GM10248 (cell line): ENCODE measurements around the gene LRRN4CL.

Experiments
- CTCF ChIA-PET: fragments of 300-600 bp; sonication (Branson Sonifier 250); formaldehyde crosslinking; extraction: SDS; loops from one replicate; lab custom pipeline; 2021; ENCODE audit warnings: antibody characterized with exemption; lab: Yijun Ruan, JAX
- POLR2A ChIA-PET: fragments of 350-650 bp; sonication (Branson Sonifier 250); formaldehyde crosslinking; extraction: SDS; loops from one replicate; lab custom pipeline; 2020; ENCODE audit warnings: antibody characterized with exemption; lab: Yijun Ruan, JAX
- DNase-seq: peaks from one replicate; pipeline ENCODE4 v3.0.0; 2012; ENCODE audit errors: extremely low spot score
- TF ChIP-seq, protein P1 (sequence below): IDR thresholded peaks from 2 replicates; pipeline ENCODE4 v1.5.1; 2012; ENCODE audit warnings: mild to moderate bottlenecking, low read depth; ENCODE audit errors: extremely low read depth, missing control alignments, control extremely low read depth

The LRRN4CL gene

DNA sequence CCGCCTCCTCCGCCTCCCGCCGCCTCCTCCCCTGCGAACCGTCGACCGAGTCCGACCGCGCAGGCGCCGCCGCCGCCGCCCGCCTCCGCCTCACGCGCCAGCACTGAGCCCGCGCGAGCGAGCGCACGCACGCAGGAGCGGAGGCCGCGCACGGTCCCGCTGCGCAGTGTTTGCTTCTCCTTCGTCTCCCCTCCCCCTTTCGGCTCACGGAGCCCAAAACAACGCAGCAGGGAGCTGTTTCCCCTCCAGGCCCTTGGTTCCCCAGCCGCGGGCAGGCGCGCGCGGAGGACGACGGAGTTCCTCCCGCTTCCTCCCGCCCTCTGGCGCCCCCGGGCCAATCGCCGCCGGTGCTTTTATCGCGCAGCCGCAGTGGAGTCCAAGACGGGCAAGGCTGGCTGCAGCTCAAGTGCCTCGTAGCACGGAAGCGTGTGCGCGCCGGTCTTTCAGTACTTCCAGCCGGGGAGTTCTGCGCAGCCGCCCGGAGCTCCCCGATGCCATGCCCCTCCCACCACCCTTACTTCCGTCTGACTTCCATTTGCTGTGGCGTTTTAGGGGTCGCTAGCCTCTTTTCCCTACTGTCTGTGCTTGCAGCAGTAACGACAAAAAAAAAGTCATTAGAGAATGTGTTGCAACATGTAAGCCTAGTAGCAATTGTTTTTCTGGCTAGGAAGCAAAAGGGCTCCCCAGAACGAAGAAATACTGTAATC is 38.0 kb upstream of the LRRN4CL start, which contains the start of gene HNRNPUL2:
TSS of gene HNRNPUL2 (minus strand) at position 293 of the 707 bp plus-strand sequence. CDS start 301 bp downstream, outside the sequence.
- peak; percentile 98 for DNase-seq
- ChIA-PET POLR2A (interaction anchor here (0.6 to 2.1 kb wide), 14 partner anchors 13 to 153 kb away, joined by 3 to 21 read pairs (median 5); partner anchors contain the start of genes BSCL2, C11orf98, CSKMT and EEF1G), CTCF (interaction anchor here (1.0 to 5.7 kb wide), 8 partner anchors 12 to 154 kb away, joined by 3 to 24 read pairs (median 5); partner anchors contain the start of genes SLC3A2, TAF6L, TMEM179B and ZBTB3)
- TF ChIP-seq, protein P1, sequence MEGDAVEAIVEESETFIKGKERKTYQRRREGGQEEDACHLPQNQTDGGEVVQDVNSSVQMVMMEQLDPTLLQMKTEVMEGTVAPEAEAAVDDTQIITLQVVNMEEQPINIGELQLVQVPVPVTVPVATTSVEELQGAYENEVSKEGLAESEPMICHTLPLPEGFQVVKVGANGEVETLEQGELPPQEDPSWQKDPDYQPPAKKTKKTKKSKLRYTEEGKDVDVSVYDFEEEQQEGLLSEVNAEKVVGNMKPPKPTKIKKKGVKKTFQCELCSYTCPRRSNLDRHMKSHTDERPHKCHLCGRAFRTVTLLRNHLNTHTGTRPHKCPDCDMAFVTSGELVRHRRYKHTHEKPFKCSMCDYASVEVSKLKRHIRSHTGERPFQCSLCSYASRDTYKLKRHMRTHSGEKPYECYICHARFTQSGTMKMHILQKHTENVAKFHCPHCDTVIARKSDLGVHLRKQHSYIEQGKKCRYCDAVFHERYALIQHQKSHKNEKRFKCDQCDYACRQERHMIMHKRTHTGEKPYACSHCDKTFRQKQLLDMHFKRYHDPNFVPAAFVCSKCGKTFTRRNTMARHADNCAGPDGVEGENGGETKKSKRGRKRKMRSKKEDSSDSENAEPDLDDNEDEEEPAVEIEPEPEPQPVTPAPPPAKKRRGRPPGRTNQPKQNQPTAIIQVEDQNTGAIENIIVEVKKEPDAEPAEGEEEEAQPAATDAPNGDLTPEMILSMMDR: no peak

DNA sequence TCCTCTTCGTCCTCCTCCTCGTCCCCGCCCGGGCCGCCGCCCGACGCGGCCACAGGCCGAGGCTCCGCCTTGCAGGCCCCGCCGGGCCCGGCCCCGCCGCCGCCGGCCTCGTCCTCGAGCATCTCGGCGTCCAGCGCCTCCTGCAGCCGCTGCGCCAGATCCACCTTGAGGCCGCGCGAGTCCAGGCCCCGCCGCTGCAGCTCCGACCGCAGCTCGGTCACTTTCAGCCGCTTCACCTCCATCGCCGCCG is 37.5 kb upstream of the LRRN4CL start:
- POLR2A ChIA-PET: interaction anchor here (0.6 to 2.1 kb wide), 10 partner anchors 13 to 153 kb away, joined by 3 to 21 read pairs (median 6); partner anchors contain the start of genes C11orf98, CSKMT, EEF1G and POLR2G
- DNase-seq: no peak
- TF ChIP-seq, protein P1: no peak
- CTCF ChIA-PET: interaction anchor here (1.0 to 5.7 kb wide), 8 partner anchors 11 to 154 kb away, joined by 3 to 24 read pairs (median 5); partner anchors contain the start of genes SLC3A2, TAF6L, TMEM179B and ZBTB3

DNA sequence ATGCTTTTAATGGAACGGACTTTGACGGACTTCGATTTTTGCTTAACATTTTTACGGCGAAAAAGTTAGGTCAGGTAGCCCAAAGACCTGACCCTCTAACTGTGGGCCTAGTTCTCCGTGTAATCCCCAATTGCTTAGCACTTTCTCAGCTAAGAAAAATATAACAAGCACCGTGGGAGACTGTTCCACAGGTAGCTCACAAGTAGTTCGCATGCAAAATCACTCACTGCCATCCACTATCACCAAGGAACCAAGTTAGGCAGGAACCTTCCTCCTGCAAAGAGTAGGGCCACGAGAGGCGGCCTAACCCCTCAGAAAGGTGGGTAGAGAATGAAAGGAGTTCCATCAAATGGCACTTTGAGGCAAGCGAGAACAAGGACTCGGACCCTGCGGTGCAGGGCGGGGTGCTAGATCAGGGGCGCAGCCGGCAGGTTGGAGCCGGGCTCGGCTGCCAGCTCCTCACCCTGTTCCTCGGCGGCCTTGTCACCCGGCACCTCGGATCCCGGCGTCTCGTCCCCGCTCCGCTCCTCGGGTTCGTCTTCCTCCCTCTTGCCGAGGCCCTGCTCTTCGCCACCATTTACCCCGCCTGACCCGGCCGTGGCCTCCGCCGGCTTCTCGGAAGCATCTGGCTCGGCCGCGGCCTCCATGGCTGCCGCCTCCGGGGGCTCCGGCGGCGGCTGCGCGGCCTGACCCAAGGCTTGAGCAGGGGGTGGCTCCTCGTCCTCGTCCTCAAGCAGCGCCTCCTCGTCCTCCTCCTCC is 37.0 kb upstream of the LRRN4CL start:
- CTCF ChIA-PET: interaction anchor here (1.0 to 5.7 kb wide), 4 partner anchors 15 to 115 kb away, joined by 3 to 24 read pairs (median 10); partner anchors contain the start of genes TAF6L and TMEM179B

DNA sequence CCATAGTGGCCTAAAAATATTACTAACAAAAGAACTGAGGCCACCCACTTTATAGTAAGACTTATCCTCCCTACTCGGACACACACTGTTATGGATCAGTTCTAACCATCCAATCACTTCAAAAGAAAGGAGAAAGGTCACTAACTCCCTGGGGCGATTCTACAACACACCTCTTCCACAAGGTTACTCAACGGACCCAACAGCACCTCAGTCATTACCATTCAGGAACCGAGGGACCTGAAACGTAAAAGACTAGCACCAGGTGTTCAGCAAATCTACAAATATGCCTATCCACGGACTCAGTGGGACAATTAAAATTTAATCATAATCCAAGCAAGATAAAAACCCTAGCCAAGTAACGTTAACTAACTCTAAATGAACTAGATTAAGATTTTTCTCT is 36.3 kb upstream of the LRRN4CL start:
- no peak for DNase-seq
- ChIA-PET CTCF (interaction anchor here (2.5 to 5.7 kb wide), 2 partner anchors 44 to 61 kb away, joined by 16 to 24 read pairs; partner anchors contain the start of genes TAF6L and TMEM179B), POLR2A (interaction anchor here (1.2 kb wide), 1 partner anchor 12 kb away, joined by 5 read pairs; no protein-coding TSS in a partner anchor)
- TF ChIP-seq, protein P1: no peak

More for the DNA sequence above, 37.0 kb upstream of the LRRN4CL start:
- POLR2A ChIA-PET: interaction anchor here (1.2 to 2.1 kb wide), 7 partner anchors 13 to 152 kb away, joined by 3 to 21 read pairs (median 6); partner anchors contain the start of genes EEF1G, POLR2G, WDR74 and ZBTB3
- DNase-seq: no peak
- TF ChIP-seq, protein P1: no peak

DNA sequence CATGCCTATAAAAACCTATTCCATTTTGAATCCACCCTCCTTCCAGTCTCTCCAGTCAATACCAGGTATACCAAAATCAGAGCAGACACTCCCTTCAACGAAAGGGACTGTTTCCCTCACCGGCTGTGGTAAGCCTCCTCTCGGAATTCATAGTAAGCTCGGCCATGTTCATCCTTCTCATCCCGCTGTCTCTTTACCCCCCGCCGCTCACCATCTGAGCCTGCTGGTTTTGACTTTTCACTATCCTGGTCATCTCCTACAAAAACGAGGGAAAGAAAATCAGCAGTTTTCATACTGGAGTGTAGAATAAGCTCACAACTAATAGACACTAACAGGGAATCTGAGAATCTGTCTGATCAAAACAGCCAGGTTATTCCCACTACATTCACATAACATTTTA is 34.8 kb upstream of the LRRN4CL start:
- POLR2A ChIA-PET: interaction anchor here (1.3 kb wide), 1 partner anchor 131 kb away, joined by 4 read pairs; no protein-coding TSS in a partner anchor
- no peak for DNase-seq
- TF ChIP-seq, protein P1: no peak
- CTCF ChIA-PET: interaction anchor here (1.4 to 2.4 kb wide), 3 partner anchors 11 to 30 kb away, joined by 3 to 10 read pairs (median 6); partner anchors contain the start of gene ZBTB3

DNA sequence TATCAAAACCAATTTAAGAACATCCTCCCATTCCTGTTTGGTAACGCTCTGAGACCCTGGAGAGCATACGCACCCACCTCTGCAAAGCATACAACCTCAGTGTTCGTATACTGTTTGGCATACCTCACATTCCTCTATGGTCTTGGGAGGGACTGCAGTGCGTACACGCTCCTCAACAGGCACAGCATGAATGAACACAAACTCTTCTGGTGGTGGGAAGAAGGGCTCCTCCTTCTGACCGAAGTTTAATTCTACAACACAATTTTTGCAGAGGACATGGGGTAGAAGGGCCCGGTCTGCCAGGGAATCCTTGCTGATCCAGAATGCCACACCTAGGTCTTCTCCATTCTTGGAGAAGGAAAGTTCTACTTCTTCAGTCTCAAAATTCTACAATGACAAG is 32.7 kb upstream of the LRRN4CL start:
- ChIA-PET POLR2A (no interaction called here), CTCF (no interaction called here)
- no peak for DNase-seq
- TF ChIP-seq, protein P1: no peak
